ENCODE measurements around the gene OSER1. TPM values are rescaled to one million over a fixed set of nuclear protein-coding genes. Genes with fewer than 3 reads are reported as not detected.

Gene OSER1
- total and polyA plus RNA-seq, 2 of the 8 experiments (the other 6 are each of a cell fraction or from before 2014, with no cell fraction given), result 24.5 to 31.8 TPM

- no peak overlapping the region for H3K23ac ChIP-seq (ENCODE audit: insufficient read length)
- H3K56ac ChIP-seq (replicated peaks; ENCODE audit: insufficient read length, low read depth, low read length), result no peak overlapping the region
- no peaks in the 10 kb centered on the region for H3K79me2 ChIP-seq (ENCODE audit: control insufficient read depth in 1 of 2, insufficient read depth in 2 of 2, low read length in 2 of 2)
- H2BK5ac ChIP-seq (ENCODE audit: low read depth, low read length), result no peak overlapping the region
- no peak overlapping the region for H2AK5ac ChIP-seq (ENCODE audit: low read depth, low read length)
- ChIA-PET CTCF (ENCODE audit: partially characterized antibody) (interaction anchor here (1.0 to 2.2 kb wide), 5 partner anchors 9 to 40 kb away, joined by 3 to 8 read pairs (median 4); partner anchors contain the start of gene GDAP1L1), POLR2A (ENCODE audit: partially characterized antibody) (no interaction called here)
- H3K79me1 ChIP-seq (ENCODE audit: low read depth, low read length), result no peaks in the 10 kb centered on the region
- no peak overlapping the region for H3K4me2 ChIP-seq (ENCODE audit: insufficient read depth in 1 of 2, low read depth in 2 of 2, low read length in 2 of 2)
- no peak overlapping the region for H4K8ac ChIP-seq (ENCODE audit: extremely low read depth, insufficient read depth, low read length)
- no peak for TF ChIP-seq TBP (IDR thresholded peaks at IDR 0.05; ENCODE audit: low read depth, low read length)
- peak in 1 of 2 experiments; percentile 54; a peak in 1 of 4 replicates for TF ChIP-seq HDAC2 (IDR thresholded peaks at IDR 0.05; ENCODE audit: borderline replicate concordance in 1 of 2, low read depth in 2 of 2, low read length in 2 of 2)
- TF ChIP-seq KDM1A (IDR thresholded peaks at IDR 0.05; ENCODE audit: borderline replicate concordance, low read length), result peak; percentile 74; the same call in 1 of the 2 replicates
- H2BK12ac ChIP-seq (ENCODE audit: low read depth, low read length), result no peak overlapping the region
- H3K27ac ChIP-seq (ENCODE audit: low read depth, low read length), result no peak overlapping the region
- H3K4ac ChIP-seq (replicated peaks; ENCODE audit: insufficient read length, low read depth, low read length), result no peak overlapping the region
- no peak overlapping the region for H2AFZ ChIP-seq (ENCODE audit: low read length)
- no peak overlapping the region for H2BK15ac ChIP-seq (ENCODE audit: low read length)
- H3K9me3 ChIP-seq (ENCODE audit: insufficient read depth in 2 of 2, low read depth in 1 of 2, low read length in 1 of 2), result no peaks in the 10 kb centered on the region
- H3K36me3 ChIP-seq (ENCODE audit: control insufficient read depth in 2 of 4, insufficient read depth in 4 of 4, low read length in 3 of 4), result no peaks in the 10 kb centered on the region
- H3K18ac ChIP-seq (ENCODE audit: extremely low read depth, low read length), result no peak overlapping the region
- H3K9ac ChIP-seq (replicated peaks in 1 of 4; ENCODE audit: extremely low read depth in 1 of 4, low read depth in 3 of 4, low read length in 3 of 4), result no peak overlapping the region
- no peaks in the 10 kb centered on the region for H3K23me2 ChIP-seq (ENCODE audit: low read depth, low read length)
- FAIRE-seq, result no peak
- no peak overlapping the region for H3K14ac ChIP-seq (ENCODE audit: insufficient read length)
- 64% methylated on average over 1 of the region's 1 CpG; no CpG with 5 or more reads in 1 of the 2 experiments for WGBS, 2 experiments (ENCODE audit: extremely low coverage in 1 of 2, insufficient coverage in 1 of 2, insufficient read length in 1 of 2, insufficient replicate concordance in 2 of 2, low coverage in 1 of 2, low lambda C conversion rate in 2 of 2, missing lambda C conversion rate in 1 of 2)
- peaks cover 0 to 7% (median 1%) of the 10 kb centered on the region in 4 experiments; a peak in 4 of 7 replicates for H3K4me1 ChIP-seq (replicated peaks in 1 of 4; ENCODE audit: control insufficient read depth in 3 of 4, insufficient read depth in 4 of 4, low read length in 3 of 4)
- H4K20me1 ChIP-seq (replicated peaks in 1 of 2; ENCODE audit: control insufficient read depth in 1 of 2, insufficient read depth in 2 of 2, low read length in 2 of 2), result peaks cover 0 to 3% of the 10 kb centered on the region in 2 experiments
- H3K4me3 ChIP-seq (ENCODE audit: extremely low read depth in 1 of 4, insufficient read depth in 2 of 4, low read depth in 3 of 4, low read length in 4 of 4), result no peak overlapping the region
- no peak overlapping the region for H2BK20ac ChIP-seq (ENCODE audit: low read length)
- H4K5ac ChIP-seq (ENCODE audit: insufficient read length, low read depth, low read length), result no peak overlapping the region
- no peaks in the 10 kb centered on the region; a peak in 1 of 7 replicates for H3K27me3 ChIP-seq (replicated peaks in 1 of 4; ENCODE audit: control insufficient read depth in 3 of 4, extremely low read depth in 1 of 4, insufficient read depth in 3 of 4, low read length in 3 of 4)
- no peak overlapping the region for H4K91ac ChIP-seq (replicated peaks; ENCODE audit: insufficient read length, low read length)
- DNase-seq (ENCODE audit: low read depth in 1 of 2, low spot score in 2 of 2), result no peak
- H2BK120ac ChIP-seq (replicated peaks; ENCODE audit: low read depth, low read length), result no peak overlapping the region
Observed at GRCh38 chr20:44255942-44256341, 45.4 kb upstream of the OSER1 start.
